Endothelial cell of hepatic sinusoid (primary cell): ENCODE data around the gene ZBED6.
"Not testable (repeated sequence)": the region's sequence is repeated elsewhere in the genome, so short reads cannot be mapped to it uniquely, and the experiment has no call there.

Source experiments
- in situ Hi-C: cut with HindIII; loops from 2 replicates; pipeline ENCODE4 v1.10.0; 2017; ENCODE audit warnings: low sequenced_read_pairs

The ZBED6 gene

DNA sequence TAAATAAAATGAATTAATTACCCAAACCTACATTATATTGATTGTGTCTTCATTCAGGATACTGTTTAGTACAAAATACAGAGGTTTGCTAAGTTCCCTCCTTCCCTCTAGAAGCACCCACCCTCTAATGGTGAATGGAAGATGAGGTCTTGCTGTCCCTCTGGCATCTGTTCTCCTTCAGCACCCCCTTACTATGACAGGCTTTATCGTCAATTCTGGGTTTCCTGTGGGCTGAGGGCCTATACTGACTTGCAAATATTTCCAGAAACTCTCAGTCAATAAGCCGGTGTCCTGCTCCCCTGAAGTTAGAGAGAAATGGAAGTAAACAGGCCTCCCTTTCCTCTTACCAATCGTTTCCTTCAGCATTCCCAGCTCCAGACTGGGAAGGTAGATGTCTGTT lies 17.3 kb upstream of the ZBED6 start:
- in situ Hi-C loops: no loop called here

DNA sequence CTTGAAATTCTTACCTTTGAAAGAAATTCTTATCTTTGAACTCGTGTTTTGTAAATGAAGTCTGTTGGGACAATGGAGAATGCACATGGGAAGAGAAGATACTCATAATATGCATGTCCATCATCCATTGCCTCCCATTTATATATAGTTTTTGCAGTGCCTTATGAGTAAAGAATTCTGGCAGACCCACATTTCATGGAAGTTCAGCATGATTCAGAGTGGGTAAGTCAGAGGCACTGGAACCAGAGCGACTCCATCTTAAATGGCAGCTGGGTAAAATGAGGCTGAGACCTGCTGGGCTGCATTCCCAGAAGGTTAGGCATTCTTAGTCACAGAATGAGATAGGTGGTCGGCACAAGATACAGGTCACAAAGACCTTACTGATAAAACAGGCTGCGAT lies 16.6 kb upstream of the ZBED6 start:
- in situ Hi-C loops: no loop called here

DNA sequence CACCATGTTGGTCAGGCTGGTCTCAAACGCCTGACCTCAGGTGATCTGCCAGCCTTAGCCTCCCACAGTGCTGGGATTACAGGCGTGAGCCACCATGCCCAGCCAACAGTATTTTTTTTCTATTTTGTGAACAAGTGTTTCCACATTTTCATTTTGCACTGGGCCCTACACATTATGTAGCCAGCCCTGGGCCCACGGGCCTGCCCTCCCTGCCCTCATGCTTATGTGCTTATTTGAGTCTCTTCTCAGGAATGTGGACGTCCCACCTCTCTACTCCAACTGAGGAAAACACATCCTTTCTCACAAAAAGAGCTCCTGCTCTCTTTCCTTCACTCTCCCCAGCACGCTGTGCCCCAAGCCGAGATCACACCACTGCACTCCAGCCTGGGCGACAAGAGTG lies 13.5 kb upstream of the ZBED6 start:
- in situ Hi-C loops: no loop called here

DNA sequence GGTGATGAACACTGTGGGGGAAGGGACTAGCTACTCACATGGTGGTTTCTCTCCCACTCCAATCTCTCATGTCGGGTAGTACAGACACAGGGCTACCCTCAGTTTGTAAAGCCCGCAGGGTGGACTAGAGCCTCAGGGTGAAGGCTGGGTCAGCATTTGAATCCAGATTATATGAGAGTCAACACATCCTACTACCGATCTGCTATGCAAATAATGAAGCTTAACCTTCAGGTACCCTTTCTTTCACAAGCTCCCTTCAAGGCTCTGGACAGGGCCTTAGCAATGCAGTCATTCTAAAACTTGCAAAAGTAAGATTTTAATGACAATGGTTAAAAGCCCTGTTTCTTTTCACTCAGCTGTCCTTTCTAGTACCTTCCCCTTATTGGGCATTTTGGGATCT lies 5.5 kb upstream of the ZBED6 start:
- in situ Hi-C loops: loop anchor here (5.0 kb wide), 2 partner anchors 63 to 208 kb away; no protein-coding TSS in a partner anchor

DNA sequence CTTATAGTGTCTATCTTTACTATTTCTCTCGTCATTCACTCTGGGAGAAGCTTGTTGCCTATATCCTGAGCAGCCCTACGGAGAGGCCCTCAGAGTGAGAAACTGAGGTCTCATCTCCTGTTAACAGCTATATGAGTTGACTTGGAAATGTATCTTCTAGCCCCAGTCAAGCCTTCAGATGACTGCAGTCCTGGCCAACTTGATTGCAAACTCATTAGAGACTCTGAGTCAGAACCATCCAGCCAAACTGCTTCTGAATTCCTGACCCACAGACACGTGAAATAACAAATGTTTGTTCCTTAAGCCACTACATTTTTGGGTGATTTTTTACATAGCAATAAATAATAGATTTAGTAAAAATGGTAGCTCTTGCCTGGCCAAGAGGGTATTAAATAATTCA lies 3.9 kb upstream of the ZBED6 start:
- in situ Hi-C loops: loop anchor here (5.0 kb wide), 2 partner anchors 64 to 209 kb away; no protein-coding TSS in a partner anchor

DNA sequence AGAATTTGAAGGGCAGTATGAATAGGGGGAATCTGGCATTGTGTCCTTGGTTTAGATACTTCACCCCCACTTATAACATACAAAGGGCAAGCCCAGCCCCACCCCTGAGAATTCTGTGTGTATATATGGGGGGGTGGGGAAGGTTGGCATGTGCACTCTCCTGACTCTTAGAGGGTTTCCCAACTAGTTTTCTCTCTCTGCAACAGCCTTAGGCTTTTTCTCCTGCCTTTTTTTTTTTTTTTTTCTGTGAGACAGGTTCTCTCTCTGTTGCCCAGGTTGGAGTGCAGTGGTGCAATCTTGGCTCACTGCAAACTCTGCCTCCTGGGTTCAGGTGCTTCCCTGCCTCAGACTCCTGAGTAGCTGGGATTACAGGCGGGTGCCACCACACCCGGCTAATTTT lies 2.9 kb upstream of the ZBED6 start:
- in situ Hi-C loops: loop anchor here (5.0 kb wide), 2 partner anchors 65 to 210 kb away; no protein-coding TSS in a partner anchor

DNA sequence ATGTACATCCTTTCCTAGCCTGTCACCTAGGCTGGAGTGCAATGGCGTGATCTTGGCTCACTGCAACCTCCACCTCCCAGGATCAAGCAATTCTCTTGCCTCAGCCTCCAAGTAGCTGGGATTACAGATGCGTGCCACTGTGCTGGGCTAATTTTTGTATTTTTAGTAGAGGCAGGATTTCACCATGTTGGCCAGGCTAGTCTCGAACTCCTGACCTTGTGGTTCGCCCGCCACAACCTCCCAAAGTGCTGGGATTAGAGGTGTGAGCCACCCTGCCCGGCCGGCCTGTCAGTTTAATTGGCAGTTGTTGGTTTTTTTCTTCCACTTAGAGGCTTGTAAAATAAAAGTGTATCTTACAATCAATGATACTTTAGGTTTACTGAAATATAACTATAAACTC lies 1.9 kb upstream of the ZBED6 start:
- in situ Hi-C loops: loop anchor here (5.0 kb wide), 2 partner anchors 66 to 211 kb away; no protein-coding TSS in a partner anchor

DNA sequence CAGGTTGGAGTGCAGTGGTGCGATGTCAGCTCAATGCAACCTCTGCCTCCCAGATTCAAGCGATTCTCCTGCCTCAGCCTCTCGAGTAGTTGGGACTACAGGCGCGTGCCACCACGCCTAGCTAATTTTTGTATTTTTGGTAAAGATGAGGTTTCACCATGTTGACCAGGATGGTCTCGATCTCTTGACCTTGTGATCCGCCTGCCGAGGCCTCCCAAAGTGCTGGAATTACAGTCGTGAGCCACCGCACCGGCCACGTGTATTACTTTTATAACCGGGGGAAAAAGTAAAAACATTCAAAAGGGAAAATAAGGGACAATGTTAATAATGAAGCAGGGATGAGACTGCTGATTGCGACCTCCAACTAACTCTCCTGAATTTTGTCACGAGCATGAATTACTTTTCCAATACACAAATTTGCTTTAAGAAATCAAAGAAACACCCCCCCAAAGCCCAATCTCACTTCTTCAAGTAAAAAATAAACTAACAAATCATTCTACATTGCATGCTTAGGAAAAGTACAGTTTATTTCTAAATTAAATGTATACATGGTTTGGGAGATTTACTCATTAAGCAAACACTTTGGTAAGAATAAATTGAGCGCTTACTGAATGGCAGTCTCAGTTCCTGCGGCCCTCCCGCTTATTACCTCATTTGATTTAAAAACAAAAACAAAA lies 521 bp upstream of the ZBED6 start:
- in situ Hi-C loops: loop anchor here (5.0 kb wide), 2 partner anchors 68 to 213 kb away; no protein-coding TSS in a partner anchor

DNA sequence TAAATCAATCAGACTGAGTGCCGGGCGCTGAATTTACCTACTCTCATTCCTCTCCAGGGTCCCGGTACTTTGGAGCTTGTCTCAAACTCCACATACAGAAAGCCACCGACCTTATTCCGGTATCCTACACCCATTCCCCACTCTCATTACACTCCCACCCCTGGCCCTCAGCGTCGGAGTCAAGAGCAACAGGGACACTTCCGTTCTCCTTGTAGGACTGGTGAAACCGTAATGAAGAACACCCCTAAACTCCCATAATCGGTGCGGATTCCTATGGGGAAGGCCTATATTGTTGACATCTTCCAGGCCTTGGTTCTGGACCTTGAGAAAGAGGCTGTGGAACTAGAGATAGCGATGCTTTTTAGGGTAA lies 798 bp downstream of the ZBED6 start:
- in situ Hi-C loops: no loop called here

DNA sequence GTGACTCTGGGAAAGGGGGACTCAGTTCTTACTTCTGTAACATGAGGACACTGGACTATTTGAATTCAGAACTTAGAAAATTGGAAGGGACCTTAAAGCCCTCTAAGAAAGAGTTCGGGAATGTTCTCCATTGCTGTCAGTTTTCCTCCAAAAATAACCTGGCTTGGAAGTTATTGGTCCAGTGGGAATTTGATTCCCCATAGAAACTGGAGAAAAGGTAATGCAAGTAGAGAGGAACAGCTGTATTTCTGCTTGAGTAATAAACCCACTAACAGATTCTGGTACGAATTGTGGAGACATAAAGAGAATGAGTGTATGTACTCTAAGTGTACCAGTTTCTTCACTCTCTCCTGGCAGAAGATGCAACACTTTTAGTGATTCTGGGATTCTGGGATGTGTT lies 1.8 kb downstream of the ZBED6 start:
- in situ Hi-C loops: no loop called here

DNA sequence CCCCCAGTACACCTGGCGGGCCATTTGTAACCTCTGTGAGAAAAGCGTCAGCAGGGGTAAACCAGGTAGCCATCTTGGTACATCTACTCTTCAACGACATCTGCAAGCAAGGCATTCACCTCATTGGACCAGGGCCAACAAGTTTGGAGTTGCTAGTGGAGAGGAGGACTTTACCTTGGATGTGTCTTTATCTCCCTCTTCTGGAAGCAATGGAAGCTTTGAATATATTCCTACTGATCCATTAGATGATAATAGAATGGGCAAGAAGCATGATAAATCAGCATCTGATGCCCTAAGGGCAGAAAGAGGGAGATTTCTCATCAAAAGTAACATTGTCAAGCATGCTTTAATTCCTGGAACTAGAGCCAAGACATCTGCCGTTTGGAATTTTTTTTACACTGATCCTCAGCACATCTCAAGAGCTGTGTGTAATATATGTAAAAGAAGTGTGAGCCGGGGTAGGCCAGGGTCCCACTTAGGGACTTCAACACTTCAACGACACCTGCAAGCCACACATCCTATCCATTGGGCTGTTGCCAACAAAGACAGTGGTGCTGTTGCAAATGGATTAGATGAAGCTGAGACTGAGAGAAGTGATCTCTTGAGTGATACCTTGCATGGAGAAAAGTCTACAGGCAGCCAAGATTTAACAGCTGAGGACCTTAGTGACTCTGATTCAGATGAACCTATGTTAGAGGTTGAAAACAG lies 2.7 kb downstream of the ZBED6 start:
- in situ Hi-C loops: no loop called here

DNA sequence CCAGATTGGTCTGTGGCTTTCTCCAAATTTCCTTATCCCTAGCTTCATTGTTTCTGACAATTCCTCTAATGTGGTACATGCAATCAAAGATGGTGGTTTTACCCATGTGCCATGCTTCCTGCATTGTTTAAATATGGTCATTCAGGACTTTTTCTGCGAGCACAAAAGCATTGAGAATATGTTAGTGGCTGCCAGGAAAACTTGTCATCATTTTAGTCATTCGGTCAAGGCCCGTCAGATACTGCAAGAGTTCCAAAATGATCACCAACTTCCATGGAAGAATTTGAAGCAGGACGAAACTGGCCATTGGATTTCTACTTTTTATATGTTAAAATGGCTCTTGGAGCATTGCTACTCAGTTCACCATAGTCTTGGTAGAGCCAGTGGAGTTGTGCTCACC lies 3.7 kb downstream of the ZBED6 start:
- in situ Hi-C loops: no loop called here

DNA sequence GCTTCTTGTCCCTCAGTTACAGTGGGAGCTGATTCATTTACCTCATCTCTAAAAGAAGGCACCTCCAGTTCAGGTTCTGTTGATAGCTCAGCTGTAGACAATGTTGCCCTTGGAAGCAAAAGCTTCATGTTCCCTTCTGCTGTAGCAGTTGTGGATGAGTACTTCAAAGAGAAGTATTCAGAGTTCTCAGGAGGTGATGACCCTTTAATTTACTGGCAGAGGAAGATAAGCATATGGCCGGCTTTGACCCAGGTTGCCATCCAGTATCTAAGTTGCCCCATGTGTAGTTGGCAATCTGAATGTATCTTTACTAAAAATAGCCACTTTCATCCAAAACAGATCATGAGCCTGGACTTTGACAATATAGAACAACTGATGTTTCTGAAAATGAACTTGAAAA lies 4.5 kb downstream of the ZBED6 start:
- in situ Hi-C loops: no loop called here

DNA sequence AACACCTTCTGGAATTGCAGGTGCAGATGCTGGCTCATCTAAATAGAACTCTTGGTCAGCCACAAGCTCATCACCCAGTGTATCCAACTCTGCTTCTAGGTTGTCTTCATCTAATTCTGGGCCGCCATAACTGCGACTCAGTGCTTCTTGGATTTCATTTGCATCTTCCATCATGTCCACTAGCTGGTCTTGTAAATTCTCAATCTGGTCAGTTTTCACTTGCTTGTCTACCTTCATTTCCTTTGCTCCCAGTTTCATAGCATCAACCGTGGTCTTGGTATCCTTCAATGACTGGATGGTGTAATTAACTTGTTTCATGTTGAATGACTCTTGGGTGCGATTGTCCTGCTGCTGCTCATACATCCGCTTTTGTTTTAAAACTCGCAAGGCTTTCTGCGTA lies 10.3 kb downstream of the ZBED6 start:
- in situ Hi-C loops: no loop called here

DNA sequence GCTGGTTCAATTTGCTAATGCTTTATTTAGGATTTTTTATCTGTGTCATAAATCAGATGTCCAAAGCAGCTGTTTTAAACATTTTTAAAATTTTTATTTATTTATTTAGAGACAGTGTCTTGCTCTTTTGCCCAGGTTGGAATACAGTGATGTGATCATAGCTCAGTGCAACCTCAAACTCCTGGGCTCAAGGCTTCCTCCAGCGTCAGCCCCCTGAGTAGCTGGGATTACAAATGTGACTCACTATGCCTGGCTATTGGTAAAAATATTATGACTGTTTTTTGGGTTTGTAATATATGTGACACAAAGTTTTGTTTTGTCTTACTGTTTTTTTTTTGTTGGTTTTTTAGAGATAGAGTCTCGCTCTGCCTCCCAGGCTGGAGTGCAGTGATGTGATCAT lies 11.8 kb downstream of the ZBED6 start:
- in situ Hi-C loops: no loop called here

DNA sequence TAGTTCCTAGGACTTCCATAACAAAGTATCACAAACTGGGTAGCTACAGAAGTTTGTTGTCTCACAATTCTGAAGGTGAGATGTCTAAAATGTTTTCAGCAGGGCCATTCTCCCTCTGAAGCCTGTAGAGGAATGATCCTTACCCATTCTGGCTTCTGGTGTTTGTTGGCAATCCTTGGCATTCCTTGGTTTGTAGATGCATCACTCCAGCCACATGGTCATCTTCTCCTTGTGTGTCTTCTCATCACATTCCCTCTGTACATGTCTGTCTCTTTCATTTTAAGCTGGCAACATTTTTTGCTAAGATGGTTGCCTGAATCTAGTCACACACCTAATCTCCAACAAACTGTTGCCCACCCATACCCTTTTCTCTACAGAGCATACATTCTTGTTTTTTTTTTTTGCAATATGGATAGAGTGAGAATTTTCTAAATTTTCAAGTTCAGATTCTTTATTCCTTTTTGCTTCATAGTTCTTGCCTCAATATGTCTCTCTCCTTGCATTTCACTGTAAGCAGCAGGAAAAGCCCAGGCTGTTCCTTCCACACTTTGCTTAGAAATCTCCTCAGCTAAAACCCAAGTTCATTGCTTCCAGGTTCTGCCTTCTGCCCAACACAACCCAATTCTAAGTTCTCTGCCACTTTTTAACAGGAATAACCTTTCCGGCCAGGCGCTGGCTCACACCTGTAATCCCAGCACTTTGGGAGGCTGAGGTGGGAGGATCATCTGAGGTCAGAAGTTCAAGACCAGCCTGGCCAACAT lies 18.3 kb downstream of the ZBED6 start:
- in situ Hi-C loops: no loop called here

DNA sequence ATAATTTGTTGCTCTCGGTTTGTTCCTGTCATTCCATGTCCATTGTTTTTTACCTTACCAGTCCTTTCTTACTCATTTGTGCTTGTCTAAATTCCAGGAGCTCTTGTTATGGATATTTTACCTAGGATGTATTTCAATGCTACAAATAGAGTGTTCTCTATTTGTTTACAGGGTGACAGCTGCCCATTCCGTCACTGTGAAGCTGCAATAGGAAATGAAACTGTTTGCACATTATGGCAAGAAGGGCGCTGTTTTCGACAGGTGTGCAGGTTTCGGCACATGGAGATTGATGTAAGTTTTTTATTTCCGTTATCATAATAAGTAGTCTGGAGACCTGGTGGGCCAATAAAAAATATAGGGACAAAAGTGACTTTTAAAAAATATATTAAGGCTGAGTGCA lies 23.0 kb downstream of the ZBED6 start:
- in situ Hi-C loops: no loop called here

DNA sequence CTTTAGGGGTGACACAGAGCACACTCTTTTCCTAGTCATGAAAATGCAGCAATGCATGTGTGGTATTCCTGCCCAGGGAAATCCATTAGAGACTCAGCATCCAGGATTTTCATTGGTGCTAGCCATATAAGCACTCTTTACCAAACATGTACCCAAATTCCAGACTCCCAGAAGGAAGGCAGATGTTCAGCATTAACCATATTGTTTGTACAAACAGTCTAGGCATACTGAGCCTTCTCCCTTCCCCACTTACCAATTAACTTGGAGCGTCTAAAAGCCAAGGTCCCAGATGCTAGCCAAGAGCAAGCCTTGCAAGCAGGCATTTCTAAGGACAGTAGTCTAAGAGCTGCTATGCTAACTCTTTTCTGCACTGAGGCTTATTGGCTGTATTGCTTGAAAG lies 27.9 kb downstream of the ZBED6 start:
- in situ Hi-C loops: no loop called here

DNA sequence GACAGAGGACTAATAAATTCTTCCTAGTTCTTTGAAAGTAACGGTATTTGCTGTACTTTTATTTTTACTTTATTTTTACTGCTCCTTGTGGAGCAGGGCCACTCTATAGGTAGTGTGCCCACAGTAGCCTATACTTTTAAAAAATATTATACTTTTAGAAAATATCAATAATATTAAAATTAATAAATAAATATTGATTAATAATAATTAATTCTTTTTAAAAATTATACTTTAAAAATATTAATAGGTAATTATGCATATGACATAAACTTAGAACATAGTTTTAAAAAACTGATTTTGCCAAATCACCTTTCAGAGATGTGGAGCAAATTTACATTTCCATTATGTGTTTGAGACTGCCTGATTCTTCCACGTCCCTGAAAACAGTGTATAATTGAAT lies 30.8 kb downstream of the ZBED6 start:
- in situ Hi-C loops: no loop called here

DNA sequence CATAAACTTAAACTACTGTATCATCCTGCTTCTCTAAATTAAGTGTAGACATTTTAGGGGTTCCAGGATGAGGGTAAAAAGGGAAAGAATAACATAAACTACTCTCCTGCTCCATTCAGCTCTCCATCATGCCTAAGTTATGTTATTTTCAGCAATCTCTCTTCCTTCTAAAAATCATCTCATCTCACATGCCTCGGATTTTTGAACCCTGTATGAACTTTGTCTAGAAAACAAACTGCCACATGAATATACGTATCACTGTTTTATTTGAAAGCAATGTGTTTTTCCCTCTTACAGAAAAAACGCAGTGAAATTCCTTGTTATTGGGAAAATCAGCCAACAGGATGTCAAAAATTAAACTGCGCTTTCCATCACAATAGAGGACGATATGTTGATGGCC lies 32.6 kb downstream of the ZBED6 start:
- in situ Hi-C loops: no loop called here

DNA sequence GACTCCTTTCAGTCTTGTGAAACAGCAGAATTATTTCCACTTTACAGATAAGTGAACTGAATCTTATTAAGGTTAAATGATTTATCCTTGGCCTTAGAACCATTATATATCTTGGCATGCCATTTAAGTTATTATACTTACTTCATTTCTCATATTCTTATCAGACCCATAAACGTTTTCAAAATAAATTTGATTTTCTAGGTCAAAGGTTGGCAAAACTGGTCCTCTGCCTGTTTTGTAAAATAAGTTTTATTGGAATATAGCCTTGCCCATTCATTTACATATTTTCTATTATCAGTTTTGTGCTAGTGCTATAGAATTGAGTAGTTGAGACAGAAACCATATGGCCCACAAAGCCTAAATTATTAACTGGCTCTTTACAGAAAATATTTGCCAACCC lies 33.1 kb downstream of the ZBED6 start:
- in situ Hi-C loops: no loop called here

DNA sequence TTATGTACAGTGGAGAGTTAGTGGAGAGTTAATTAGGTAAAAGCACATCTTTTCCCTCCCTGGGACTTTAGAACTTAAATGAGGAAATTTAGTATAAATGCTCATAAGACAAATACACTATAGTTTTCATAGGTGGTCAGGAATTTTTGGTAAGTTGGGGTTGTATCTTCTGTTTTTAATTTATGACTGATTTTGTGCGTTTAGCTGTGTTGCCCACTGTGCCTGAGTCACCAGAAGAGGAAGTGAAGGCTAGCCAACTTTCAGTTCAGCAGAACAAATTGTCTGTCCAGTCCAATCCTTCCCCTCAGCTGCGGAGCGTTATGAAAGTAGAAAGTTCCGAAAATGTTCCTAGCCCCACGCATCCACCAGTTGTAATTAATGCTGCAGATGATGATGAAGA lies 33.8 kb downstream of the ZBED6 start:
- in situ Hi-C loops: not testable (repeated sequence)
